H1 (cell line): ENCODE measurements around the gene AOC1. TPM values are rescaled to one million over a fixed set of nuclear protein-coding genes. Genes with fewer than 3 reads are reported as not detected.

Source experiments
- CTCF ChIA-PET: fragments of 300-600 bp; sonication (Branson Sonifier 250); formaldehyde crosslinking; loops from one replicate; lab custom pipeline; 2021; ENCODE audit not compliant: partially characterized antibody; lab: Charles Lee
- POLR2A ChIA-PET: fragments of 300-600 bp; sonication (Branson Sonifier 250); formaldehyde crosslinking; loops from one replicate; lab custom pipeline; 2021; ENCODE audit warnings: inconsistent platforms; ENCODE audit not compliant: partially characterized antibody; lab: Charles Lee
- DNase-seq, 2 experiments: peaks; one replicate each; pipeline versions ENCODE4 v3.0.0 to v3.0.0-alpha.2; 2010 to 2022; ENCODE audit warnings: low spot score in 2 of 2, low read depth in 1 of 2, mixed read lengths in 1 of 2
- FAIRE-seq: peaks from 2 replicates; lab custom pipeline; 2011; peaks lifted over from hg19 to GRCh38; lab: Jason Lieb, UNC
- H2AFZ ChIP-seq: 2 replicates; pipeline ENCODE4 v1.8.1; 2012; ENCODE audit warnings: low read length, inconsistent platforms
- H2AK5ac ChIP-seq: 2 replicates; pipeline ENCODE4 v1.6.1; 2013; ENCODE audit warnings: low read depth, low read length
- H2BK120ac ChIP-seq: replicated peaks from 2 replicates; pipeline ENCODE3; 2013; ENCODE audit warnings: low read depth, low read length, inconsistent platforms
- H2BK12ac ChIP-seq: 2 replicates; pipeline ENCODE4 v1.6.1; 2013; ENCODE audit warnings: low read depth, low read length
- H2BK15ac ChIP-seq: 2 replicates; pipeline ENCODE4 v1.6.1; 2013; ENCODE audit warnings: low read length
- H2BK20ac ChIP-seq: 2 replicates; pipeline ENCODE4 v1.6.1; 2013; ENCODE audit warnings: low read length
- H2BK5ac ChIP-seq: 2 replicates; pipeline ENCODE4 v1.6.1; 2013; ENCODE audit warnings: low read depth, low read length
- H3K14ac ChIP-seq: 2 replicates; pipeline ENCODE4 v1.6.1; 2013; ENCODE audit warnings: inconsistent platforms; ENCODE audit not compliant: insufficient read length
- H3K18ac ChIP-seq: 2 replicates; pipeline ENCODE4 v1.6.1; 2013; ENCODE audit warnings: low read length; ENCODE audit errors: extremely low read depth
- H3K23ac ChIP-seq: 2 replicates; pipeline ENCODE4 v1.6.1; 2013; ENCODE audit warnings: inconsistent platforms; ENCODE audit not compliant: insufficient read length
- H3K23me2 ChIP-seq: 2 replicates; pipeline ENCODE4 v1.6.1; 2013; ENCODE audit warnings: low read depth, low read length
- H3K27ac ChIP-seq: 2 replicates; pipeline ENCODE4 v1.6.1; 2011; ENCODE audit warnings: low read depth, low read length, inconsistent platforms
- H3K27me3 ChIP-seq, 4 experiments: replicated peaks in 1 of 4; 1 replicate in 1 of 4; 2 replicates in 3 of 4; pipeline versions ENCODE4 v1.6.1 to v1.8.1; 2011 to 2013; ENCODE audit warnings: low read length in 3 of 4, mild to moderate bottlenecking in 3 of 4, inconsistent platforms in 2 of 4, mixed read lengths in 2 of 4, moderate library complexity in 1 of 4; ENCODE audit not compliant: control insufficient read depth in 3 of 4, insufficient read depth in 3 of 4; ENCODE audit errors: extremely low read depth in 1 of 4
- H3K36me3 ChIP-seq, 4 experiments: 2 replicates each; pipeline versions ENCODE4 v1.6.1 to v1.8.1; 2011 to 2013; ENCODE audit warnings: mild to moderate bottlenecking in 4 of 4, low read length in 3 of 4, moderate library complexity in 2 of 4, control low read depth in 1 of 4, inconsistent platforms in 1 of 4; ENCODE audit not compliant: insufficient read depth in 4 of 4, control insufficient read depth in 2 of 4
- H3K4ac ChIP-seq: replicated peaks from 2 replicates; pipeline ENCODE3; 2013; ENCODE audit warnings: low read length, low read depth, mixed read lengths, inconsistent platforms; ENCODE audit not compliant: insufficient read length
- H3K4me1 ChIP-seq, 4 experiments: replicated peaks in 1 of 4; 1 replicate in 1 of 4; 2 replicates in 3 of 4; pipeline versions ENCODE4 v1.6.1 to v1.8.1; 2011 to 2013; ENCODE audit warnings: low read length in 3 of 4, inconsistent platforms in 2 of 4, mixed read lengths in 1 of 4; ENCODE audit not compliant: insufficient read depth in 4 of 4, control insufficient read depth in 3 of 4
- H3K4me2 ChIP-seq, 2 experiments: 2 replicates each; pipeline versions ENCODE4 v1.6.1 to v1.8.1; 2011 to 2013; ENCODE audit warnings: low read depth in 2 of 2, low read length in 2 of 2, control low read depth in 1 of 2, inconsistent platforms in 1 of 2, mild to moderate bottlenecking in 1 of 2; ENCODE audit not compliant: insufficient read depth in 1 of 2
- H3K4me3 ChIP-seq, 4 experiments: fragments of 200-600, 300-600 bp in 1 of 4; sonication (generic), shearing (Covaris generic), sonication (Bioruptor Twin) in 1 of 4; 2 replicates each; pipeline versions ENCODE4 v1.5.1 to v1.8.1; 2011 to 2016; ENCODE audit warnings: low read length in 4 of 4, low read depth in 3 of 4, control low read depth in 2 of 4, inconsistent platforms in 2 of 4, mild to moderate bottlenecking in 2 of 4, mixed read lengths in 1 of 4, moderate library complexity in 1 of 4; ENCODE audit not compliant: insufficient read depth in 2 of 4; ENCODE audit errors: extremely low read depth in 1 of 4
- H3K56ac ChIP-seq: replicated peaks from 2 replicates; pipeline ENCODE3; 2013; ENCODE audit warnings: low read depth, mild to moderate bottlenecking, mixed read lengths, low read length, inconsistent platforms; ENCODE audit not compliant: insufficient read length
- H3K79me1 ChIP-seq: 2 replicates; pipeline ENCODE4 v1.6.1; 2013; ENCODE audit warnings: low read depth, low read length, control low read depth
- H3K79me2 ChIP-seq, 2 experiments: 2 replicates each; pipeline versions ENCODE4 v1.6.1 to v1.8.1; 2012 to 2013; ENCODE audit warnings: low read length in 2 of 2, mild to moderate bottlenecking in 2 of 2, inconsistent platforms in 1 of 2; ENCODE audit not compliant: insufficient read depth in 2 of 2, control insufficient read depth in 1 of 2
- H3K9ac ChIP-seq, 4 experiments: replicated peaks in 1 of 4; 1 replicate in 1 of 4; 2 replicates in 3 of 4; pipeline versions ENCODE4 v1.6.1 to v1.8.1; 2011 to 2013; ENCODE audit warnings: low read depth in 3 of 4, low read length in 3 of 4, control low read depth in 2 of 4, mild to moderate bottlenecking in 2 of 4, moderate library complexity in 2 of 4, inconsistent platforms in 1 of 4; ENCODE audit errors: extremely low read depth in 1 of 4
- H3K9me3 ChIP-seq, 2 experiments: 2 replicates each; pipeline versions ENCODE4 v1.6.1 to v1.8.1; 2012 to 2013; ENCODE audit warnings: mild to moderate bottlenecking in 2 of 2, moderate library complexity in 2 of 2, control low read depth in 1 of 2, inconsistent platforms in 1 of 2, low read depth in 1 of 2, low read length in 1 of 2, mixed read lengths in 1 of 2; ENCODE audit not compliant: insufficient read depth in 2 of 2
- H4K20me1 ChIP-seq, 2 experiments: replicated peaks in 1 of 2; 2 replicates each; pipeline versions ENCODE3 to v1.8.1; 2011 to 2013; ENCODE audit warnings: inconsistent platforms in 2 of 2, low read length in 2 of 2, mild to moderate bottlenecking in 1 of 2; ENCODE audit not compliant: insufficient read depth in 2 of 2, control insufficient read depth in 1 of 2
- H4K5ac ChIP-seq: 2 replicates; pipeline ENCODE4 v1.6.1; 2013; ENCODE audit warnings: low read length, low read depth, mixed read lengths, inconsistent platforms; ENCODE audit not compliant: insufficient read length
- H4K8ac ChIP-seq: 2 replicates; pipeline ENCODE4 v1.8.0; 2013; ENCODE audit warnings: mild to moderate bottlenecking, moderate library complexity, low read length, inconsistent platforms; ENCODE audit not compliant: insufficient read depth; ENCODE audit errors: extremely low read depth
- H4K91ac ChIP-seq: replicated peaks from 2 replicates; pipeline ENCODE3; 2013; ENCODE audit warnings: low read length, mixed read lengths, inconsistent platforms; ENCODE audit not compliant: insufficient read length
- BACH1 ChIP-seq: IDR thresholded peaks from 2 replicates; pipeline ENCODE4 v1.6.1; 2012; ENCODE audit warnings: low read length, improper control_type of control experiment
- BCL11A ChIP-seq, 2 experiments: IDR thresholded peaks; one replicate each; pipeline ENCODE4 v1.6.1; 2011; ENCODE audit warnings: low read depth in 2 of 2, low read length in 2 of 2, mild to moderate bottlenecking in 2 of 2
- EZH2 ChIP-seq: fragments of 200-600 bp; sonication (generic); IDR thresholded peaks from 2 replicates; pipeline ENCODE4 v1.7.1; 2012; ENCODE audit warnings: low read depth, mild to moderate bottlenecking, moderate library complexity, low read length, inconsistent platforms; ENCODE audit not compliant: severe bottlenecking
- GABPA ChIP-seq: IDR thresholded peaks from 2 replicates; pipeline ENCODE4 v1.6.1; 2011; ENCODE audit warnings: mild to moderate bottlenecking, low read length, moderate library complexity, borderline replicate concordance; ENCODE audit not compliant: insufficient read depth
- JUN ChIP-seq: IDR thresholded peaks from 2 replicates; pipeline ENCODE4 v1.6.1; 2011; ENCODE audit warnings: low read depth, mild to moderate bottlenecking, improper control_type of control experiment, low read length
- JUND ChIP-seq: IDR thresholded peaks from 2 replicates; pipeline ENCODE4 v1.6.1; 2011; ENCODE audit warnings: mild to moderate bottlenecking, improper control_type of control experiment, low read length
- POU5F1 ChIP-seq: IDR thresholded peaks from 2 replicates; pipeline ENCODE4 v1.6.1; 2011; ENCODE audit warnings: low read depth, mild to moderate bottlenecking, low read length, moderate library complexity
- RAD21 ChIP-seq, 2 experiments: IDR thresholded peaks in 1 of 2; conservative IDR thresholded peaks in 1 of 2; 2 replicates each; pipeline ENCODE4 v1.6.1; 2011; ENCODE audit warnings: low read depth in 2 of 2, low read length in 2 of 2, improper control_type of control experiment in 1 of 2, inconsistent platforms in 1 of 2, mild to moderate bottlenecking in 1 of 2, moderate library complexity in 1 of 2
- RFX5 ChIP-seq: IDR thresholded peaks from 2 replicates; pipeline ENCODE4 v1.6.1; 2011; ENCODE audit warnings: low read depth, low read length, improper control_type of control experiment, borderline replicate concordance
- SUZ12 ChIP-seq: fragments of 200-600 bp; sonication (generic); IDR thresholded peaks from 2 replicates; pipeline ENCODE4 v1.6.1; 2012; ENCODE audit warnings: mild to moderate bottlenecking, inconsistent platforms, low read length, moderate library complexity, mixed read lengths
- TAF7 ChIP-seq: optimal IDR thresholded peaks from 2 replicates; pipeline ENCODE3; 2011; ENCODE audit warnings: low read depth, mild to moderate bottlenecking, inconsistent platforms, low read length, moderate library complexity, borderline replicate concordance
- WGBS, 2 experiments: shearing (Covaris generic) in 1 of 2; methylation state at CpG; one replicate each; pipeline versions ENCODE4 v1.1.6 to v1.1.7; 2013 to 2015; ENCODE audit warnings: low lambda C conversion rate in 2 of 2, mixed read lengths in 2 of 2, inconsistent platforms in 1 of 2, low coverage in 1 of 2, missing lambda C conversion rate in 1 of 2; ENCODE audit not compliant: insufficient replicate concordance in 2 of 2, insufficient coverage in 1 of 2, insufficient read length in 1 of 2; ENCODE audit errors: extremely low coverage in 1 of 2, missing lambda C conversion rate in 1 of 2; 5-methylcytosine and 5-hydroxymethylcytosine counted together
- polyA plus RNA-seq, 7 experiments: library from polyadenylated mRNA; depleted of rRNA in 3 of 7; stranded (reverse) in 5 of 7; unstranded in 2 of 7; fragments of >200 nt in 5 of 7; fragments of 200-250 nt in 2 of 7; gene quantifications; 1 replicate in 5 of 7; 2 replicates in 1 of 7; 4 replicates in 1 of 7; pipeline versions ENCODE4 v1.2.1 to v1.2.3, GENCODE V29; 2011 to 2013; ENCODE audit warnings: missing spikeins in 2 of 7, mixed read lengths in 2 of 7
- total RNA-seq: library from RNA; stranded (reverse); fragmentation: NEBNext Ultra II Directional; extraction: Animal tissue kit (Norgen Biotek cat#: 25700); gene quantifications from 2 replicates; pipeline ENCODE4 v1.2.1, GENCODE V29; 2021

The AOC1 gene
- total and polyA plus RNA-seq, 2 of the 8 experiments (the other 6 are each of a cell fraction or from before 2014, with no cell fraction given): 0.15 to 0.17 TPM

GRCh38 chr7:150855476-150856302 is 3.4 kb downstream of the AOC1 start:
- FAIRE-seq (no peak), DNase-seq (no peak)
- Histone ChIP-seq H3K79me1 (no peaks in the 10 kb centered on the region), H3K4me1 (peaks cover 0 to 10% (median 1%) of the 10 kb centered on the region in 4 experiments; a peak in 1 of 7 replicates), H2BK20ac (no peak overlapping the region), H2AFZ (no peak overlapping the region), H3K23me2 (no peaks in the 10 kb centered on the region), H2AK5ac (no peak overlapping the region), H4K8ac (no peak overlapping the region; the same call in none of the 2 replicates), H2BK12ac (no peak overlapping the region), H3K79me2 (no peaks in the 10 kb centered on the region), H3K4ac (no peak overlapping the region), H3K36me3 (no peaks in the 10 kb centered on the region), H4K91ac (no peak overlapping the region), H3K14ac (no peak overlapping the region), H3K9me3 (no peaks in the 10 kb centered on the region), H3K27ac (no peak overlapping the region), H2BK5ac (no peak overlapping the region), H2BK120ac (no peak overlapping the region), H2BK15ac (no peak overlapping the region), H4K20me1 (no peaks in the 10 kb centered on the region), H3K4me3 (no peak overlapping the region), H3K18ac (no peak overlapping the region), H3K27me3 (no peaks in the 10 kb centered on the region), H3K56ac (no peak overlapping the region), H3K23ac (no peak overlapping the region), H3K9ac (no peak overlapping the region), H4K5ac (no peak overlapping the region), H3K4me2 (no peak overlapping the region)
- POLR2A ChIA-PET: no interaction called here
- WGBS, 2 experiments: 93% methylated on average over 9 of the region's 9 CpGs; no CpG with 5 or more reads in 1 of the 2 experiments
- CTCF ChIA-PET: interaction anchor here (0.5 to 1.0 kb wide), 4 partner anchors 9 to 136 kb away, joined by 3 read pairs; no protein-coding TSS in a partner anchor
- TF ChIP-seq RFX5 (no peak), POU5F1 (no peak), BACH1 (no peak), TAF7 (no peak), GABPA (no peak), SUZ12 (no peak), BCL11A (IDR thresholded peaks at IDR 0.05; ENCODE audit: low read depth in 2 of 2, low read length in 2 of 2) (no peak), JUND (no peak), RAD21 (IDR thresholded peaks at IDR 0.05 in 1 of 2, conservative IDR thresholded peaks at IDR 0.05 in 1 of 2; ENCODE audit: low read depth in 2 of 2, low read length in 2 of 2) (no peak), JUN (no peak), EZH2 (no peak)
